ENCODE measurements around the gene H3-3A. TPM values are rescaled to one million over a fixed set of nuclear protein-coding genes. Genes with fewer than 3 reads are reported as not detected.

H3-3A gene
- total and polyA plus RNA-seq, 4 donors = 76.6 to 338 (median 189) TPM

GRCh38 chr1:226033582-226033981 is 28.9 kb upstream of the H3-3A start:
- TF ChIP-seq TAF1 (conservative IDR thresholded peaks at IDR 0.05) = no peak
- no peak for TF ChIP-seq YY1 (IDR thresholded peaks at IDR 0.05)
- no peak for TF ChIP-seq RAD21 (IDR thresholded peaks at IDR 0.05)
- TF ChIP-seq FOXA2 (IDR thresholded peaks at IDR 0.05) = no peak
- TF ChIP-seq EGR1 (IDR thresholded peaks at IDR 0.05; ENCODE audit: low read depth in 2 of 2) = no peak
- TF ChIP-seq GABPA (IDR thresholded peaks at IDR 0.05 in 1 of 2, conservative IDR thresholded peaks at IDR 0.05 in 1 of 2) = no peak
- TF ChIP-seq JUND (IDR thresholded peaks at IDR 0.05) = no peak
- TF ChIP-seq HNF4G (IDR thresholded peaks at IDR 0.05) = no peak
- TF ChIP-seq RXRA (IDR thresholded peaks at IDR 0.05) = no peak
- no peak for TF ChIP-seq NR2F2 (IDR thresholded peaks at IDR 0.05)
- TF ChIP-seq CTCF (IDR thresholded peaks at IDR 0.05; ENCODE audit: low read depth, low read length, missing input control) = no peak
- no peak for TF ChIP-seq SP1 (IDR thresholded peaks at IDR 0.05)
- TF ChIP-seq ATF3 (IDR thresholded peaks at IDR 0.05) = no peak
- no peak for DNase-seq (ENCODE audit: low spot score)
- Histone ChIP-seq H3K36me3 (ENCODE audit: control insufficient read depth in 4 of 4, insufficient read depth in 3 of 4, low read depth in 1 of 4, low read length in 3 of 4) (no peaks in the 10 kb centered on the region), H3K4me3 (ENCODE audit: low read depth in 1 of 3, low read length in 3 of 3) (no peak overlapping the region), H3K27me3 (ENCODE audit: control insufficient read depth in 4 of 4, insufficient read depth in 4 of 4, low read length in 3 of 4) (no peaks in the 10 kb centered on the region), H3K27ac (ENCODE audit: low read depth in 1 of 2, low read length in 2 of 2) (peak overlapping the region in 1 of 2 donors; percentile 61), H3K9me3 (ENCODE audit: control insufficient read depth in 4 of 4, low read length in 3 of 4) (no peaks in the 10 kb centered on the region), H3K9ac (ENCODE audit: low read depth in 1 of 2, low read length in 2 of 2) (no peak overlapping the region), H3K4me1 (ENCODE audit: control insufficient read depth in 4 of 4, insufficient read depth in 4 of 4, low read length in 3 of 4) (peaks cover 2 to 11% (median 5%) of the 10 kb centered on the region in 4 donors)
- WGBS = 83% methylated on average over 4 of the region's 4 CpGs

GRCh38 chr1:226033991-226034390 is 28.5 kb upstream of the H3-3A start:
- H3K9me3 ChIP-seq (ENCODE audit: control insufficient read depth in 4 of 4, low read length in 3 of 4) = no peaks in the 10 kb centered on the region
- H3K27ac ChIP-seq (ENCODE audit: low read depth in 1 of 2, low read length in 2 of 2) = peak overlapping the region; percentile 44 to 61
- DNase-seq (ENCODE audit: low spot score) = no peak
- H3K4me1 ChIP-seq (ENCODE audit: control insufficient read depth in 4 of 4, insufficient read depth in 4 of 4, low read length in 3 of 4) = peaks cover 0 to 7% (median 1%) of the 10 kb centered on the region in 4 donors
- no peaks in the 10 kb centered on the region for H3K27me3 ChIP-seq (ENCODE audit: control insufficient read depth in 4 of 4, insufficient read depth in 4 of 4, low read length in 3 of 4)
- no peak overlapping the region for H3K4me3 ChIP-seq (ENCODE audit: low read depth in 1 of 3, low read length in 3 of 3)
- H3K9ac ChIP-seq (ENCODE audit: low read depth in 1 of 2, low read length in 2 of 2) = no peak overlapping the region
- H3K36me3 ChIP-seq (ENCODE audit: control insufficient read depth in 4 of 4, insufficient read depth in 3 of 4, low read depth in 1 of 4, low read length in 3 of 4) = no peaks in the 10 kb centered on the region
- TF ChIP-seq REST (IDR thresholded peaks at IDR 0.05) = no peak
- no peak for TF ChIP-seq TAF1 (conservative IDR thresholded peaks at IDR 0.05)
- TF ChIP-seq FOXA2 (IDR thresholded peaks at IDR 0.05) = no peak
- TF ChIP-seq RAD21 (IDR thresholded peaks at IDR 0.05) = no peak
- no peak for TF ChIP-seq FOXA1 (IDR thresholded peaks at IDR 0.05)
- no peak for TF ChIP-seq HNF4G (IDR thresholded peaks at IDR 0.05)
- no peak for TF ChIP-seq NR2F2 (IDR thresholded peaks at IDR 0.05)
- no peak for TF ChIP-seq SP1 (IDR thresholded peaks at IDR 0.05)
- TF ChIP-seq ZBTB33 (IDR thresholded peaks at IDR 0.05) = no peak
- TF ChIP-seq YY1 (IDR thresholded peaks at IDR 0.05) = no peak
- TF ChIP-seq JUND (IDR thresholded peaks at IDR 0.05) = no peak
- TF ChIP-seq EGR1 (IDR thresholded peaks at IDR 0.05; ENCODE audit: low read depth in 2 of 2) = no peak
- no peak for TF ChIP-seq RXRA (IDR thresholded peaks at IDR 0.05)
- no peak for TF ChIP-seq MAX (IDR thresholded peaks at IDR 0.05)
- no peak for TF ChIP-seq HNF4A (conservative IDR thresholded peaks at IDR 0.05)
- TF ChIP-seq GABPA (IDR thresholded peaks at IDR 0.05 in 1 of 2, conservative IDR thresholded peaks at IDR 0.05 in 1 of 2) = no peak

All from liver (tissue), 9 donors.